ENCODE results near the gene OR2A7. TPM values are rescaled to one million over a fixed set of nuclear protein-coding genes. Genes with fewer than 3 reads are reported as not detected.

OR2A7 gene, protein sequence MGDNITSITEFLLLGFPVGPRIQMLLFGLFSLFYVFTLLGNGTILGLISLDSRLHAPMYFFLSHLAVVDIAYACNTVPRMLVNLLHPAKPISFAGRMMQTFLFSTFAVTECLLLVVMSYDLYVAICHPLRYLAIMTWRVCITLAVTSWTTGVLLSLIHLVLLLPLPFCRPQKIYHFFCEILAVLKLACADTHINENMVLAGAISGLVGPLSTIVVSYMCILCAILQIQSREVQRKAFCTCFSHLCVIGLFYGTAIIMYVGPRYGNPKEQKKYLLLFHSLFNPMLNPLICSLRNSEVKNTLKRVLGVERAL
- not detected in 5 replicates for total RNA-seq (2022; extraction: Qiagen RNA extraction)

GRCh38 chr7:144264692-144265091, at the start of gene OR2A7:
Gene OR2A7, minus strand, starts transcription at chr7:144264792. Its CDS starts 5,164 bp downstream, at chr7:144259628.

GRCh38 chr7:144311872-144312469, 47.4 kb upstream of the OR2A7 start, which contains the start of gene OR2A1:
Gene OR2A1, plus strand, starts transcription at chr7:144312419. Its CDS starts 5,706 bp downstream, at chr7:144318125.

GRCh38 chr7:144269188-144269587, 4.6 kb upstream of the OR2A7 start, which contains the start of gene CTAGE8:
Gene CTAGE8, minus strand, starts transcription at chr7:144269288. Its CDS starts 38 bp downstream, at chr7:144269250.

DNA sequence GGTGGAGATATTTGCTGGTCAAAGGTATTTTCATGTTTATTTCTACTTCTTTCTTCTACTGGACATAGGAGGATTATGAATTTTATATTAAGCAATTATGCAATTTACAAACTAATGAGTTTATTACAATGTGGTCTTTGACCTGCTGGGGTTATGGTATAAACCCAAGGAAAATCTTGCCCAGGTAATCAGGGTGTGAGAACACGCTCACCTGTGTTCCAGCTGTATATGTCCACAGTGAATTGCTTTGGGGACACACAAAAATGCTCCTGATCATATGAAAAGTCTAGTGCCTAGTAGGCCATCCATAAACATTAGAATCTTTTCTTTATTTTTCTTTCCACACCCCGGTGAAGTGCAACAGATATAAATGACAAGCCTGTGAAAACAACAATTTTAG, 25.2 kb downstream of the OR2A7 start, which contains the start of gene OR2A42:
Gene OR2A42 (minus strand): TSS at position 241 of the 400 bp plus-strand sequence. CDS start 6,762 bp downstream, outside the sequence.

Other genes starting within 250 kb of the OR2A7 start
- gene OR2A5, start 215.8 kb downstream of the OR2A7 start, total RNA-seq (2022; extraction: Qiagen RNA extraction): not detected in 5 replicates
- gene OR2A25, start 195.0 kb downstream of the OR2A7 start, total RNA-seq (2022; extraction: Qiagen RNA extraction): not detected in 5 replicates
- gene OR2A12, start 178.5 kb downstream of the OR2A7 start, total RNA-seq (2022; extraction: Qiagen RNA extraction): not detected in 5 replicates
- not detected in 5 replicates for gene OR2A2, start 155.2 kb downstream of the OR2A7 start, total RNA-seq (2022; extraction: Qiagen RNA extraction)
- gene OR2A14, start 141.6 kb downstream of the OR2A7 start, total RNA-seq (2022; extraction: Qiagen RNA extraction): not detected in 5 replicates
- gene CTAGE4, start 81.3 kb downstream of the OR2A7 start, total RNA-seq (2022; extraction: Qiagen RNA extraction): 0.05 TPM in 1 of 5 replicates, not detected in the others
- gene ARHGEF35, start 69.0 kb downstream of the OR2A7 start, total RNA-seq (2022; extraction: Qiagen RNA extraction): 0.18 to 0.50 TPM (median 0.40 TPM) in 5 replicates
- not detected in 5 replicates for gene OR2A42, start 25.2 kb downstream of the OR2A7 start, total RNA-seq (2022; extraction: Qiagen RNA extraction)
- gene CTAGE8, start 4.5 kb upstream of the OR2A7 start, total RNA-seq (2022; extraction: Qiagen RNA extraction): not detected in 5 replicates
- gene OR2A1, start 47.6 kb upstream of the OR2A7 start, total RNA-seq (2022; extraction: Qiagen RNA extraction): not detected in 5 replicates
- gene ARHGEF5, start 90.6 kb upstream of the OR2A7 start, total RNA-seq (2022; extraction: Qiagen RNA extraction): 2.5 to 3.0 TPM (median 2.5 TPM) in 5 replicates
- gene NOBOX, start 138.9 kb upstream of the OR2A7 start, total RNA-seq (2022; extraction: Qiagen RNA extraction): not detected in 5 replicates